Activated B cell treated with CpG ODN at 0.5 μM for 24 hours (primary cell): ENCODE data around the gene SIRPA. TPM values are rescaled to one million over a fixed set of nuclear protein-coding genes. Genes with fewer than 3 reads are reported as not detected.

Source experiments
- ATAC-seq: fragments of 200-7000 bp; cut with Tn5 transposase; one replicate; pipeline ENCODE4 v1.10.0; 2021; ENCODE audit warnings: low read depth, mild to moderate bottlenecking, moderate library complexity
- CTCF ChIA-PET: fragments of 350-600 bp; sonication (Branson Sonifier 250); formaldehyde crosslinking; loops from one replicate; lab custom pipeline; 2021; ENCODE audit warnings: antibody characterized with exemption; lab: Charles Lee
- POLR2A ChIA-PET: fragments of 350-600 bp; sonication (Branson Sonifier 250); formaldehyde crosslinking; loops from one replicate; lab custom pipeline; 2021; ENCODE audit warnings: antibody characterized with exemption; lab: Charles Lee
- DNase-seq: peaks from one replicate; pipeline ENCODE4 v3.0.0; 2022
- H3K27ac Mint-ChIP-seq: one replicate; pipeline ENCODE4 v1.8.0; 2020; ENCODE audit warnings: mixed read lengths
- H3K27me3 Mint-ChIP-seq: one replicate; pipeline ENCODE4 v1.8.0; 2021; ENCODE audit warnings: mixed read lengths
- H3K36me3 Mint-ChIP-seq: one replicate; pipeline ENCODE4 v1.8.0; 2021; ENCODE audit warnings: low read depth, mixed read lengths
- H3K4me1 Mint-ChIP-seq: one replicate; pipeline ENCODE4 v1.8.0; 2021; ENCODE audit warnings: mixed read lengths
- H3K4me3 Mint-ChIP-seq: one replicate; pipeline ENCODE4 v1.8.0; 2020; ENCODE audit warnings: mild to moderate bottlenecking, mixed read lengths
- H3K9me3 Mint-ChIP-seq: one replicate; pipeline ENCODE4 v1.8.0; 2020; ENCODE audit warnings: mixed read lengths
- intact Hi-C: fragments of 100-400 bp; cut with micrococcal nuclease; formaldehyde crosslinking; loops from one replicate; pipeline ENCODE4 v1.15.1; 2024
- total RNA-seq: library from RNA; stranded (reverse); gene quantifications from 2 replicates; pipeline ENCODE4 v1.2.3, GENCODE V29; 2022
- TF ChIP-seq, protein P1 (sequence below): fragments of 200-600 bp; IDR thresholded peaks from one replicate; pipeline ENCODE4 v1.8.0; 2022; ENCODE audit warnings: antibody characterized with exemption, mild to moderate bottlenecking

Gene SIRPA
- total RNA-seq, 1 donor from 2014 or later = 10.1 TPM

- POLR2A ChIA-PET = interaction anchor here (0.6 to 0.9 kb wide), 2 partner anchors 8 to 76 kb away, joined by 3 read pairs; no protein-coding TSS in a partner anchor
- no peak overlapping the region for H3K27ac Mint-ChIP-seq
- DNase-seq (no peak), ATAC-seq (no peak)
- peaks cover 40% of the 10 kb centered on the region for H3K4me1 Mint-ChIP-seq
- CTCF ChIA-PET = no interaction called here
- TF ChIP-seq, protein P1, sequence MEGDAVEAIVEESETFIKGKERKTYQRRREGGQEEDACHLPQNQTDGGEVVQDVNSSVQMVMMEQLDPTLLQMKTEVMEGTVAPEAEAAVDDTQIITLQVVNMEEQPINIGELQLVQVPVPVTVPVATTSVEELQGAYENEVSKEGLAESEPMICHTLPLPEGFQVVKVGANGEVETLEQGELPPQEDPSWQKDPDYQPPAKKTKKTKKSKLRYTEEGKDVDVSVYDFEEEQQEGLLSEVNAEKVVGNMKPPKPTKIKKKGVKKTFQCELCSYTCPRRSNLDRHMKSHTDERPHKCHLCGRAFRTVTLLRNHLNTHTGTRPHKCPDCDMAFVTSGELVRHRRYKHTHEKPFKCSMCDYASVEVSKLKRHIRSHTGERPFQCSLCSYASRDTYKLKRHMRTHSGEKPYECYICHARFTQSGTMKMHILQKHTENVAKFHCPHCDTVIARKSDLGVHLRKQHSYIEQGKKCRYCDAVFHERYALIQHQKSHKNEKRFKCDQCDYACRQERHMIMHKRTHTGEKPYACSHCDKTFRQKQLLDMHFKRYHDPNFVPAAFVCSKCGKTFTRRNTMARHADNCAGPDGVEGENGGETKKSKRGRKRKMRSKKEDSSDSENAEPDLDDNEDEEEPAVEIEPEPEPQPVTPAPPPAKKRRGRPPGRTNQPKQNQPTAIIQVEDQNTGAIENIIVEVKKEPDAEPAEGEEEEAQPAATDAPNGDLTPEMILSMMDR = no peak
- H3K4me3 Mint-ChIP-seq = no peak overlapping the region
- intact Hi-C loops = loop anchor here (10.0 kb wide), 1 partner anchor 425 kb away; no protein-coding TSS in a partner anchor
- no peaks in the 10 kb centered on the region for H3K27me3 Mint-ChIP-seq
- H3K36me3 Mint-ChIP-seq = no peaks in the 10 kb centered on the region
- H3K9me3 Mint-ChIP-seq = no peaks in the 10 kb centered on the region
Measured at GRCh38 chr20:1879369-1879768, 15.8 kb upstream of the SIRPA start.

- Mint-ChIP-seq H3K27ac (no peak overlapping the region), H3K4me1 (peaks cover 42% of the 10 kb centered on the region), H3K27me3 (no peaks in the 10 kb centered on the region), H3K4me3 (no peak overlapping the region), H3K9me3 (no peaks in the 10 kb centered on the region), H3K36me3 (no peaks in the 10 kb centered on the region)
- intact Hi-C loops = loop anchor here (10.0 kb wide), 1 partner anchor 425 kb away; no protein-coding TSS in a partner anchor
- TF ChIP-seq, protein P1 = no peak
- ChIA-PET POLR2A (interaction anchor here (0.6 to 0.9 kb wide), 2 partner anchors 9 to 76 kb away, joined by 3 read pairs; no protein-coding TSS in a partner anchor), CTCF (no interaction called here)
- no peak for ATAC-seq
- no peak for DNase-seq
Measured at GRCh38 chr20:1879934-1880333, 15.3 kb upstream of the SIRPA start.

GRCh38 chr20:1880529-1881239 is 14.5 kb upstream of the SIRPA start:
- TF ChIP-seq, protein P1 = no peak
- no peaks in the 10 kb centered on the region for H3K9me3 Mint-ChIP-seq
- H3K4me3 Mint-ChIP-seq = no peak overlapping the region
- peaks cover 42% of the 10 kb centered on the region for H3K4me1 Mint-ChIP-seq
- ChIA-PET POLR2A (no interaction called here), CTCF (no interaction called here)
- H3K36me3 Mint-ChIP-seq = no peaks in the 10 kb centered on the region
- ATAC-seq (no peak), DNase-seq (no peak)
- no peaks in the 10 kb centered on the region for H3K27me3 Mint-ChIP-seq
- H3K27ac Mint-ChIP-seq = no peak overlapping the region
- intact Hi-C loops = no loop called here

DNA sequence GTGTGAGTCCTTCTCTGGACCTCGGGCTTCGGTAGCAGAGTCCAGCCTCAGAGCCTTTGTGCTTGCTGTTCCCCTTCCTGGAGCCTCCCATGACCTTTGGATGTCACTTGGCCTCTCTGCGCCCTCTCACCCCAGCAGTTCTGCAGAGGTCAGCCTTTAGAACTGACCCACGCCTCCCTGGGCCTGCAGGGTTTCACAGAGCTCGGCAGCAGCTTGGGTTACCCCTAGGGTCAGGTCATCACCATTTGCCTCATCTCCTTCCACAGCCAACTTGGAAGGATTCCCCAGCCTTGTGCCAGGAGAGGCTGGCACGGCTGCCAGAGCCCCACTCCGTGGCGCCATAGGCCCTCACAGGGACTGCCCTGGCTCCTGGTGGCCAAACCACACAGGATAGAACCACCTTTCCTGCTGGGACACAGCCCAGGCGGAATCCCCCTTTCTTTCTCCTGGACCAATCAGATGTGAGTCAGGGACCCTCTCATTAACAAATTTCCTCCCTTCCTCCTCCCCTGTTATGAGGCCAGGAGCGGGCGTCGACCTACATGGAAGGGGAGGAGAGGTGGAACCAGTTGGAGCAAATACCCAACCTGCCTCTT is 13.9 kb upstream of the SIRPA start:
- Mint-ChIP-seq H3K36me3 (no peaks in the 10 kb centered on the region), H3K27ac (no peak overlapping the region), H3K4me3 (no peak overlapping the region), H3K4me1 (peaks cover 42% of the 10 kb centered on the region), H3K9me3 (no peaks in the 10 kb centered on the region), H3K27me3 (no peaks in the 10 kb centered on the region)
- POLR2A ChIA-PET = no interaction called here
- DNase-seq (no peak), ATAC-seq (no peak)
- TF ChIP-seq, protein P1 = no peak
- CTCF ChIA-PET = interaction anchor here (2.1 kb wide), 1 partner anchor 10 kb away, joined by 9 read pairs; no protein-coding TSS in a partner anchor
- intact Hi-C loops = no loop called here

DNA sequence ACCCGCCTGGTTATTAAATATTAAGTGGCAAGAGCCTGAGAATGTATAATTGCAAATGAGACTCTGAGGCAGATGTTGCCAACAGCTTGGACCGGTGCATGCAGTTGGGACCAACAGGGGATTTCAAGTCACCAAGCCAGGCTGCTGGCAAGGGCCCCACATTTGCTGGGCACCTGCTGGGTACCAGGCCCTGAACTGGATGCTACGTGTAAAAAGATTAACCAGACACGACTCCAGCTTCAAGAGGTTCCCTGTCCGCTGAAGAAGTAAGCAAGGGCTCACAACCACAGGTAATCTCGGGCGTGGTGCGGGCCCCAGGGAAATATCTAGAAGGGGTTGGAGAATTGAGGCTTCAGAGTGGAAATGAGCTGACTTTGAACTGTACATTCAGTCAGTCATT is 13.2 kb upstream of the SIRPA start:
- no peak overlapping the region for H3K4me3 Mint-ChIP-seq
- CTCF ChIA-PET = interaction anchor here (1.3 to 2.1 kb wide), 2 partner anchors 11 to 83 kb away, joined by 3 to 9 read pairs; no protein-coding TSS in a partner anchor
- DNase-seq (no peak), ATAC-seq (no peak)
- TF ChIP-seq, protein P1 = no peak
- no peaks in the 10 kb centered on the region for H3K36me3 Mint-ChIP-seq
- intact Hi-C loops = no loop called here
- peaks cover 42% of the 10 kb centered on the region for H3K4me1 Mint-ChIP-seq
- POLR2A ChIA-PET = interaction anchor here (0.6 to 1.7 kb wide), 4 partner anchors 10 to 1384 kb away, joined by 4 to 9 read pairs (median 6); no protein-coding TSS in a partner anchor
- no peak overlapping the region for H3K27ac Mint-ChIP-seq
- no peaks in the 10 kb centered on the region for H3K27me3 Mint-ChIP-seq
- H3K9me3 Mint-ChIP-seq = no peaks in the 10 kb centered on the region
